ENCODE results near the gene SLC22A17. TPM values are rescaled to one million over a fixed set of nuclear protein-coding genes. Genes with fewer than 3 reads are reported as not detected.
A peak's percentile ranks its signal among the peaks of the same experiment; 100 is the strongest.

Gene SLC22A17
- total and polyA plus RNA-seq, 2 of the 8 experiments (the other 6 are each of a cell fraction or from before 2014, with no cell fraction given) = 43.0 to 49.0 TPM

DNA sequence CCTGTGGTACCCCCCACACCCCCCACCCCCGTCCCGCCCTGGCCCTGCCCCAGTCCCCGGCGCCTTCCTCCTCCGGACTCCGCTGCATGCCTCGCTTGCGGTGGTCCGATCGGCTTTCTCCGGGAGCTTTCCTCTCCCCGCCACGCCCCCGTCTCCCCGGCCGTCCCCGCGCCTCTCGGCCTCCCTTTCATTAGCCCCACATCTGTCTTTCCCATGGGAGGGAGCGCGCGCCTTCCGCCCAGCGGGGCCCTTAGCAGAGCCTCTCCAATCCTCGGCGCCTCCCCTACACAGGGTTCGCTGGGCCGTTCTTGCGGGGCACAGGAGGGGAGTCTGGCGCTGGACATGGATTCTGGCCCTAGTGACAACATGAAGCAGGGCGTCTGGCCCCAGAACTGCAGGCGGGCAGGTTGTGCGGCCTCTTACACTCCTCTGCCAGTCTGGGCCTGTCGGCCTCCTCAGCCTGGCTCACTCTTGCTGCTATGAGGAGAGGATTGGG, 13.8 kb upstream of the SLC22A17 start:
- no peak overlapping the region for H4K8ac ChIP-seq (ENCODE audit: extremely low read depth, insufficient read depth, low read length)
- peak overlapping the region; percentile 88; the same call in 1 of the 2 replicates for H2BK5ac ChIP-seq (ENCODE audit: low read depth, low read length)
- no peak overlapping the region for H3K56ac ChIP-seq (replicated peaks; ENCODE audit: insufficient read length, low read depth, low read length)
- no peaks in the 10 kb centered on the region for H3K9me3 ChIP-seq (ENCODE audit: insufficient read depth in 2 of 2, low read depth in 1 of 2, low read length in 1 of 2)
- peak overlapping the region; percentile 16 for H3K4ac ChIP-seq (replicated peaks; ENCODE audit: insufficient read length, low read depth, low read length)
- ChIA-PET POLR2A (ENCODE audit: partially characterized antibody) (interaction anchor here (0.8 to 7.1 kb wide), 18 partner anchors 8 to 266 kb away, joined by 3 to 73 read pairs (median 3); partner anchors contain the start of genes BCL2L2, CMTM5, MYH7 and PABPN1), CTCF (ENCODE audit: partially characterized antibody) (interaction anchor here (0.9 to 20.9 kb wide), 8 partner anchors 12 to 193 kb away, joined by 3 to 333 read pairs (median 3); partner anchors contain the start of genes CMTM5, IL25 and PABPN1)
- peaks cover 21% of the 10 kb centered on the region; the same call in 1 of the 2 replicates for H3K23me2 ChIP-seq (ENCODE audit: low read depth, low read length)
- H3K27ac ChIP-seq (ENCODE audit: low read depth, low read length) = peak overlapping the region; percentile 65; the same call in 1 of the 2 replicates
- no peaks in the 10 kb centered on the region for H3K79me2 ChIP-seq (ENCODE audit: control insufficient read depth in 1 of 2, insufficient read depth in 2 of 2, low read length in 2 of 2)
- peak overlapping the region; percentile 81 for H3K18ac ChIP-seq (ENCODE audit: extremely low read depth, low read length)
- peak overlapping the region in 1 of 4 experiments; percentile 17; a peak in 2 of 7 replicates for H3K9ac ChIP-seq (replicated peaks in 1 of 4; ENCODE audit: extremely low read depth in 1 of 4, low read depth in 3 of 4, low read length in 3 of 4)
- FAIRE-seq (no peak), DNase-seq (ENCODE audit: low read depth in 1 of 2, low spot score in 2 of 2) (peak in 1 of 2 experiments; percentile 92)
- TF ChIP-seq EZH2 (IDR thresholded peaks at IDR 0.05; ENCODE audit: low read depth, low read length, severe bottlenecking) (peak; percentile 29), NANOG (IDR thresholded peaks at IDR 0.05; ENCODE audit: insufficient read depth, low read depth, low read length, poor library complexity, severe bottlenecking) (peak; percentile 29), RBBP5 (IDR thresholded peaks at IDR 0.05; ENCODE audit: borderline replicate concordance, low read depth, low read length) (no peak; the same call in 1 of the 2 replicates), EGR1 (IDR thresholded peaks at IDR 0.05; ENCODE audit: borderline replicate concordance, low read depth, low read length) (peak; percentile 24; the same call in 1 of the 2 replicates), YY1 (IDR thresholded peaks at IDR 0.05; ENCODE audit: low read depth, low read length) (0 out of 2 replicates have a peak, but pooled peaks have one; percentile 6), HDAC6 (IDR thresholded peaks at IDR 0.05; ENCODE audit: low read depth, low read length) (no peak)
- H3K4me3 ChIP-seq (ENCODE audit: extremely low read depth in 1 of 4, insufficient read depth in 2 of 4, low read depth in 3 of 4, low read length in 4 of 4) = peak overlapping the region; percentile 47 to 79 (median 77)
- no peaks in the 10 kb centered on the region for H3K79me1 ChIP-seq (ENCODE audit: low read depth, low read length)
- H3K23ac ChIP-seq (ENCODE audit: insufficient read length) = no peak overlapping the region
- H2BK12ac ChIP-seq (ENCODE audit: low read depth, low read length) = peak overlapping the region; percentile 90; the same call in 1 of the 2 replicates
- H4K91ac ChIP-seq (replicated peaks; ENCODE audit: insufficient read length, low read length) = peak overlapping the region; percentile 63
- H3K36me3 ChIP-seq (ENCODE audit: control insufficient read depth in 2 of 4, insufficient read depth in 4 of 4, low read length in 3 of 4) = peaks cover 0 to 3% (median 0%) of the 10 kb centered on the region in 4 experiments; a peak in 2 of 8 replicates
- H2BK20ac ChIP-seq (ENCODE audit: low read length) = peak overlapping the region; percentile 72; the same call in 1 of the 2 replicates
- H2AK5ac ChIP-seq (ENCODE audit: low read depth, low read length) = no peak overlapping the region
- peak overlapping the region; percentile 88; the same call in 1 of the 2 replicates for H2BK15ac ChIP-seq (ENCODE audit: low read length)
- H4K20me1 ChIP-seq (replicated peaks in 1 of 2; ENCODE audit: control insufficient read depth in 1 of 2, insufficient read depth in 2 of 2, low read length in 2 of 2) = peaks cover 3 to 9% of the 10 kb centered on the region in 2 experiments
- 14% methylated on average over 7 of the region's 34 CpGs; no CpG with 5 or more reads in 1 of the 2 experiments for WGBS, 2 experiments (ENCODE audit: extremely low coverage in 1 of 2, insufficient coverage in 1 of 2, insufficient read length in 1 of 2, insufficient replicate concordance in 2 of 2, low coverage in 1 of 2, low lambda C conversion rate in 2 of 2, missing lambda C conversion rate in 1 of 2)
- peak overlapping the region; percentile 85 to 86 for H3K4me2 ChIP-seq (ENCODE audit: insufficient read depth in 1 of 2, low read depth in 2 of 2, low read length in 2 of 2)
- H3K14ac ChIP-seq (ENCODE audit: insufficient read length) = no peak overlapping the region
- peaks cover 0 to 12% (median 10%) of the 10 kb centered on the region in 4 experiments; a peak in 5 of 7 replicates for H3K27me3 ChIP-seq (replicated peaks in 1 of 4; ENCODE audit: control insufficient read depth in 3 of 4, extremely low read depth in 1 of 4, insufficient read depth in 3 of 4, low read length in 3 of 4)
- 0 out of 2 replicates have a peak overlapping the region, but pooled peaks have one; percentile 71 for H2AFZ ChIP-seq (ENCODE audit: low read length)
- H3K4me1 ChIP-seq (replicated peaks in 1 of 4; ENCODE audit: control insufficient read depth in 3 of 4, insufficient read depth in 4 of 4, low read length in 3 of 4) = peaks cover 2 to 22% (median 14%) of the 10 kb centered on the region in 4 experiments; a peak in 6 of 7 replicates
- no peak overlapping the region for H2BK120ac ChIP-seq (replicated peaks; ENCODE audit: low read depth, low read length)
- H4K5ac ChIP-seq (ENCODE audit: insufficient read length, low read depth, low read length) = peak overlapping the region; percentile 3

Data from H1 (cell line).